Adrenal gland (tissue), 12 donors: ENCODE measurements around the gene KANSL1L. TPM values are rescaled to one million over a fixed set of nuclear protein-coding genes. Genes with fewer than 3 reads are reported as not detected.

Source experiments
- DNase-seq, 7 donors: peaks; one replicate each; pipeline ENCODE4 v3.0.0-alpha.2; 2019 to 2020
- H3K27ac ChIP-seq, 5 donors: fragments of 200-600 bp; sonication (generic) in 4 of 5; 1 replicate in 3 of 5; 2 replicates in 2 of 5; pipeline versions ENCODE4 v1.5.1 to v1.8.0; 2016 to 2020; ENCODE audit warnings: mild to moderate bottlenecking in 1 of 5
- H3K27me3 ChIP-seq: fragments of 200-600 bp; 2 replicates; pipeline ENCODE4 v1.8.0; 2021
- H3K36me3 ChIP-seq, 2 donors: fragments of 200-600 bp; replicated peaks in 1 of 2; 1 replicate in 1 of 2; 2 replicates in 1 of 2; pipeline versions ENCODE4 v1.5.1 to v1.8.0; 2018 to 2022
- H3K4me1 ChIP-seq, 2 donors: fragments of 200-600 bp; replicated peaks in 1 of 2; 1 replicate in 1 of 2; 2 replicates in 1 of 2; pipeline versions ENCODE4 v1.5.1 to v1.8.0; 2018 to 2021
- H3K4me3 ChIP-seq, 4 donors: fragments of 200-600 bp; sonication (generic) in 3 of 4; one replicate each; pipeline ENCODE4 v1.5.1; 2016 to 2018
- H3K9me3 ChIP-seq, 3 donors: fragments of 200-600 bp; sonication (generic) in 1 of 3; replicated peaks in 1 of 3; 1 replicate in 2 of 3; 2 replicates in 1 of 3; pipeline versions ENCODE4 v1.5.1 to v1.8.0; 2016 to 2021
- CTCF ChIP-seq, 6 experiments: fragments of 450-650 bp in 4 of 6; fragments of 200-600 bp in 2 of 6; sonication (generic) in 1 of 6; IDR thresholded peaks; 1 replicate in 5 of 6; 2 replicates in 1 of 6; pipeline versions ENCODE4 v1.5.1 to v1.8.0; 2016 to 2021; ENCODE audit warnings: antibody characterized with exemption in 6 of 6, mild to moderate bottlenecking in 2 of 6, moderate library complexity in 1 of 6
- POLR2A ChIP-seq, 2 donors: fragments of 450-650 bp; IDR thresholded peaks; one replicate each; pipeline ENCODE4 v1.6.1; 2017; ENCODE audit warnings: antibody characterized with exemption in 2 of 2, mild to moderate bottlenecking in 2 of 2, moderate library complexity in 1 of 2
- WGBS, 4 donors: extraction: QIAGEN DNeasy Blood & Tissue Kit in 2 of 4; methylation state at CpG; one replicate each; pipeline versions ENCODE4 v1.1.5 to v1.1.7; 2013 to 2017; 5-methylcytosine and 5-hydroxymethylcytosine counted together
- intact Hi-C, 2 donors: fragments of 100-400 bp; cut with DNase I; formaldehyde crosslinking; loops; one replicate each; pipeline versions ENCODE4 v1.14.1 to v1.15.0; 2022 to 2023
- polyA plus RNA-seq, 3 donors: library from polyadenylated mRNA; stranded (reverse); fragments of 200-250 nt in 2 of 3; fragments of 350-450 nt in 1 of 3; fragmentation: Illumina TruSeq in 1 of 3; extraction: RNeasy Lipid Tissue Mini Kit (QIAGEN cat#74804) in 1 of 3; gene quantifications; one replicate each; pipeline ENCODE4 v1.2.3, GENCODE V29; 2013 to 2014
- total RNA-seq, 9 donors: library from RNA; depleted of rRNA in 4 of 9; stranded (reverse); fragments of >200 nt in 4 of 9; fragments of 120-200 nt in 1 of 9; fragmentation: NEBNext Ultra II Directional in 1 of 9; extraction: Animal tissue kit (Norgen Biotek cat#: 25700) in 1 of 9; gene quantifications; one replicate each; pipeline versions ENCODE4 v1.1.0 to v1.2.4, GENCODE V29; 2013 to 2023
- donor health status: healthy with polysubstance abuse.
- donor health status: Bipolar disorder and iron deficiency.
- donor health status: DM: yes; HTN: yes; CAD: no.
- donor health status: DM: no; HTN: no; CAD: no.
- donor health status: DM: no; HTN: no; CAD: no.
- donor health status: DM: yes; HTN: yes; CAD: no.

Gene KANSL1L
- total and polyA plus RNA-seq, 12 donors, result 5.4 to 36.3 (median 16.0) TPM

DNA sequence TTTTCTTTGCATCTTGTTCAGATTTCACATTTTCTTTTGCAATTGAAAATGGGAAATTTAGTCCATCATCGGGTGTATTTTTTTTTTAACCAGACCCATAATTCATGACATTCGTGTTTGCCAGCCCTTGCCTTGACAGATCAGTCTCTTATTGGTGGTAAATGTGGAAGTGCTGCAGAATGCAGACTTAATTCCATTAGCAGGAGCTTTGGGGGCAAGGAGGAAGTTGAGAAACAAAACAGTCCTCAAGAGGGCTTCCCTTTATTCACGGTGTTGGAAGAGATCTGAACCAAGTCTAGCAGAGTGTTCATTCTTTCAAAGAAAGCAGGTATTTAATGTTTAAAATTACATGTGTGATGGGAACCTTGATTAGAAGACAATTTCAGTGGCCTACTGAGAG is 185.3 kb downstream of the KANSL1L start:
- WGBS, 4 donors, result 63 to 68% (median 65%) methylated on average over 3 of the region's 3 CpGs
- Histone ChIP-seq H3K36me3 (no peaks in the 10 kb centered on the region), H3K9me3 (no peaks in the 10 kb centered on the region), H3K27ac (no peak overlapping the region), H3K4me1 (no peaks in the 10 kb centered on the region), H3K4me3 (no peak overlapping the region), H3K27me3 (no peaks in the 10 kb centered on the region)
- no peak for DNase-seq
- TF ChIP-seq POLR2A (IDR thresholded peaks at IDR 0.05) (no peak), CTCF (IDR thresholded peaks at IDR 0.05) (no peak)
- intact Hi-C loops, result no loop called here

GRCh38 chr2:209984291-209984690 is 186.9 kb downstream of the KANSL1L start:
- no peak for DNase-seq
- H3K27ac ChIP-seq, result no peak overlapping the region
- H3K27me3 ChIP-seq, result no peaks in the 10 kb centered on the region
- no peaks in the 10 kb centered on the region for H3K36me3 ChIP-seq
- no peaks in the 10 kb centered on the region for H3K9me3 ChIP-seq
- TF ChIP-seq CTCF (IDR thresholded peaks at IDR 0.05), result no peak
- no peak for TF ChIP-seq POLR2A (IDR thresholded peaks at IDR 0.05)
- H3K4me1 ChIP-seq, result no peaks in the 10 kb centered on the region
- no peak overlapping the region for H3K4me3 ChIP-seq
- WGBS, 4 donors, result 80 to 97% (median 89%) methylated on average over 2 of the region's 2 CpGs
- intact Hi-C loops, result no loop called here

DNA sequence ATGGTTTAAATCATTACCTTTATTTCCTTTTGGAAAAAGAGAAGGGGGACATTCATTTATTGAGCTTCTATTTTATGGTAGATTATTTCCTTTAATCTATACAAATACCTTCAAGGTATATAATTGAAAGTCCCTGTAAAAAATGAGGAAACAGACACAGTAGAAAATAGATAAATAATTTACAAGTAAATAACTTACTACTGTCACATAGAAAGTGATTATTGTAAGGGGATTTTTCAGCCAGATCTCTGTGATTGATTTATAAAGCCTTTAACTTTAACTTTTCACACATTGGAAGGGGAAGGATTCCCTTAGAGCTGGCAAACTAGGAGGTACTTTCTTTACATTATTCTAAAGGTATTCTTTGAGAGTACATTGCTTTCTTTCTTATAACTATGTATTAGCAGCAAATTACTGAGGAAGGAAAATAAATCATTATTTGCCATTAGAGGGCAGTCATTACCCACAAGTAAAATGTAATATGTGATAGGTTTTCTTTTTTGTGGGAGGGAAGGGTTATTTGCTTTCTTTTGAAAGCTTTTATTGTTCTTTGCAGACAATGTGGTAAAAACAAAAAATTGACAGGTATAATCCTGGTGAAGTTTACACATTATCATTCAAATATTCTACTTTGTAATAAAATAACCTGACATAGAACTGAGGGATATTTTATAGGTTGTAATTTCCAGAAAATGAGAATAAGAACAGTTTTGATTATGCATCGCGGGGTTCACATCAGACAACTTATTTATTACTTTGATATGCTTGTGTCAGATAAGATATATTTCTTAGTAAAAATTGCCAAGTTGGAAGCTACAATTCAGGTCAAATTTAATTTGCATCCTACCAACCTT is 193.6 kb downstream of the KANSL1L start:
- no peak overlapping the region for H3K27ac ChIP-seq
- H3K9me3 ChIP-seq, result no peaks in the 10 kb centered on the region
- intact Hi-C loops, result loop anchor here in 1 of 2 donors (5.0 kb wide), 1 partner anchor 220 kb away; no protein-coding TSS in a partner anchor
- H3K27me3 ChIP-seq, result no peaks in the 10 kb centered on the region
- H3K4me1 ChIP-seq, result no peaks in the 10 kb centered on the region
- TF ChIP-seq CTCF (IDR thresholded peaks at IDR 0.05) (peak; percentile 26 to 84 (median 70)), POLR2A (IDR thresholded peaks at IDR 0.05) (no peak)
- WGBS, 4 donors, result 53 to 66% (median 64%) methylated on average over 2 of the region's 2 CpGs
- no peaks in the 10 kb centered on the region for H3K36me3 ChIP-seq
- H3K4me3 ChIP-seq, result no peak overlapping the region
- DNase-seq, result no peak

DNA sequence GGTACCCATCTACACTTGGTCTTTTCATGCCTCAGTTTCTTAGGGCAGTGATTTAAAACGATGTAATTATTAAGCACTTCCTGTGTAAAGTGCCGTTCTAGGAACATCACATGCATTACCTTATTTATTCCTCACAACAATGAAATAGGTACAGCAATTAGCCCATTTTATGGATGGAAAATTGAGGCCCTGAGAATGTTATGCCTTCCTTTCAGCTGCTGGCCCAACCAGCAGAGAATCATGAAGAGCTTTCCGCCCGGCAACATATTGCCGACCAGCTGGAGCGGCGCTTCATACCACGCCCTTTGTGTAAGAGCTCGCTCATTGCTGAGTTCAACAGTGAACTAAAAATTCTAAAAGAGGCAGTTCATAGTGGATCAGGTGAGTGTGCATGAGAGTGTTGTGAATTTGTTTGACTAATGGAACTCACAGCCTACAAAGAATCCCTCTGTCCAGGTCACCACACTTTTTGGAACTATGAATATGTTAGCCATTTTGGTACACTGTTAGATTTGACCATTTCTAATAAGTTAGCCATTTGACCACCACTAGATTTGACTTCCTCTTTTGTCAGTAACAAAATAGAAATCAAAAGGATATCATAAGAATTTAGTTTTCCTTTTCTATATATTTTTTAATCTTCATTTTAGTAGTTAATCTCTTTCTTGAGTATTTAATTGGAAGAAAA is 194.4 kb downstream of the KANSL1L start:
- Histone ChIP-seq H3K9me3 (no peaks in the 10 kb centered on the region), H3K4me1 (no peaks in the 10 kb centered on the region), H3K36me3 (no peaks in the 10 kb centered on the region), H3K27me3 (no peaks in the 10 kb centered on the region), H3K4me3 (no peak overlapping the region), H3K27ac (no peak overlapping the region)
- 88 to 92% (median 90%) methylated on average over 9 of the region's 9 CpGs for WGBS, 4 donors
- no peak for DNase-seq
- TF ChIP-seq CTCF (IDR thresholded peaks at IDR 0.05), result no peak
- no peak for TF ChIP-seq POLR2A (IDR thresholded peaks at IDR 0.05)
- intact Hi-C loops, result loop anchor here in 1 of 2 donors (5.0 kb wide), 1 partner anchor 220 kb away; no protein-coding TSS in a partner anchor
